AG09309 (cell line): ENCODE measurements around the gene RAB14.

Experiments
- DNase-seq: peaks from one replicate; pipeline ENCODE4 v3.0.0-alpha.2; 2010; ENCODE audit warnings: low read depth
- H3K4me3 ChIP-seq: 2 replicates; pipeline ENCODE4 v1.5.1; 2011; ENCODE audit warnings: mild to moderate bottlenecking, low read depth, low read length, moderate library complexity; ENCODE audit not compliant: control insufficient read depth
- TF ChIP-seq, protein P1 (sequence below): IDR thresholded peaks from 2 replicates; pipeline ENCODE4 v1.5.1; 2011; ENCODE audit warnings: mild to moderate bottlenecking, low read depth, low read length, inconsistent platforms; ENCODE audit not compliant: insufficient read depth, control insufficient read depth; ENCODE audit errors: missing control alignments

The RAB14 gene

DNA sequence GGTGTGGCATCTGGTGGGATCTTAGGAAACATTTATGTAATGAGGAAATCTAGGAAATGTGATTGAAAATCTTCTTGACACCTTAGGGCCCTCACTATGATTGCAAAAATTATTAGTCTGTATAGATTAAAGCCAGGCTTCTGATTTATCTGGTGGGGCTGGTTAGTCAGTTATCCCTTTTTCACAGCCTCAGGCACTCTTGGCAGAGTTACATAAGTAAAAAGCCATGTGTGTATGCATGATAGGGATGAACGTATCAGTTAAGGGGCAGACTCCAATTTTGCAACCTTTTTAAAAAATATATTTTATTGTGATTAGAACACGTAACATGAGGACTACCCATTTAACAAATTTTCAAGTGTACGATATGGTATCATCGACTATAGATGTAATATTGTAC, 30.6 kb upstream of the RAB14 start:
- TF ChIP-seq, protein P1, sequence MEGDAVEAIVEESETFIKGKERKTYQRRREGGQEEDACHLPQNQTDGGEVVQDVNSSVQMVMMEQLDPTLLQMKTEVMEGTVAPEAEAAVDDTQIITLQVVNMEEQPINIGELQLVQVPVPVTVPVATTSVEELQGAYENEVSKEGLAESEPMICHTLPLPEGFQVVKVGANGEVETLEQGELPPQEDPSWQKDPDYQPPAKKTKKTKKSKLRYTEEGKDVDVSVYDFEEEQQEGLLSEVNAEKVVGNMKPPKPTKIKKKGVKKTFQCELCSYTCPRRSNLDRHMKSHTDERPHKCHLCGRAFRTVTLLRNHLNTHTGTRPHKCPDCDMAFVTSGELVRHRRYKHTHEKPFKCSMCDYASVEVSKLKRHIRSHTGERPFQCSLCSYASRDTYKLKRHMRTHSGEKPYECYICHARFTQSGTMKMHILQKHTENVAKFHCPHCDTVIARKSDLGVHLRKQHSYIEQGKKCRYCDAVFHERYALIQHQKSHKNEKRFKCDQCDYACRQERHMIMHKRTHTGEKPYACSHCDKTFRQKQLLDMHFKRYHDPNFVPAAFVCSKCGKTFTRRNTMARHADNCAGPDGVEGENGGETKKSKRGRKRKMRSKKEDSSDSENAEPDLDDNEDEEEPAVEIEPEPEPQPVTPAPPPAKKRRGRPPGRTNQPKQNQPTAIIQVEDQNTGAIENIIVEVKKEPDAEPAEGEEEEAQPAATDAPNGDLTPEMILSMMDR = no peak
- no peak for DNase-seq
- H3K4me3 ChIP-seq = no peak overlapping the region

DNA sequence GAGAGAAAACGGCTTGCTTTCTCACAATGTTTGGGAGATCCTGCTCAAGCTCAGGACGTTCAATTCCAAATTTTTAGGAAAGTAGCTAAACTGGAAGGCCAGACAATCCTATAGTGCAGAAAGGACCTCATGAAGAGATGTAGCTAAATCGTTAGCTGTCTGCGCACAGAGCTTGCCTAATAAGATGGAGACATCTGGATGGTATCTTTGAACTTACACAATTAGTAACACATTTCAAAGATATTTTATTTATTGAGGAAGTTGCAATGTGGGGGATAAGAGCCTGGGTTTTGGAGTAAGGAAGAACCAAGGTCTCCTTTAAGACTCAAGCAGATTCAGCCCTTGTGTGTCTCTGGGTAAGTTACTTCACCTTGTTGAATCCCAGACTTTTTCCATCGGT, 28.6 kb upstream of the RAB14 start:
- DNase-seq = no peak
- no peak overlapping the region for H3K4me3 ChIP-seq
- TF ChIP-seq, protein P1 = no peak

DNA sequence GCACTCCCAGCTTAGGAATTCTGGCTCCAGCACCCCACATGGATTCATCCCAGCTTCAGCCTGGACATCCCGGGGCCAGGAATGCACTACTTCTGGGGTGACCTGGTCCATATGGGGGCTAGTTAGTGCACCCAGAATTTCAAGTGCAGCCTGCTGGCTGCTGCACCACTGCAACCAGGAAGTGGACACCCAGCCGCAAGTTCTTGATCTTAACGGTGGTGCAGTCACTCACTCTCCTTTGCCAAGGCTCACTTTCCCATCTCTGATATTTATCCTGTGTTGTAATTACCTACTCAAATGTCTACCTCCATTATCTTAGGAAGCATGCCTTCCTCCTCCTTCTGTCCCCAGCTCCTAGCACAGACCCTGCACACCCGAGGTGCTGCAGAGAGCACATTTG, 26.2 kb upstream of the RAB14 start:
- H3K4me3 ChIP-seq = no peak overlapping the region
- no peak for DNase-seq
- TF ChIP-seq, protein P1 = no peak

DNA sequence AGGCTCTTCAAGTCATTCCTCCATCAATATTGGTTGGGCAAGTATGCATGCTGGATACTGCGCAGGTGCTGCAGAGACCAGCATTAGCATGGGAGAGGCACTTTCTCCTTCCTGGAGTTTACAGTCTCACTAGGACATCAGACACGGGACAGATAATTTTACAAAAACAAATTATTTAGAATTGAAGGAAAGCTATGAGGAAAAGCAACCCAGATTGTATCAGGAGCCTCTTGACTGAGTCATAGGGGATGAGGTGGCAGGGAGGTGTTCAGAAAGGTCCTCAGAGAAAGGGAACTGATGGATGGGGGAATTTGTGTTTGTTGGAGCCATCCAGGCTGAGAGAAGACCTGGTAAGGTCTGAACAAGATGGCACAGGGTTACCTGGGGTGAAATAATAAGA, 24.5 kb upstream of the RAB14 start:
- DNase-seq = no peak
- no peak overlapping the region for H3K4me3 ChIP-seq
- TF ChIP-seq, protein P1 = no peak

DNA sequence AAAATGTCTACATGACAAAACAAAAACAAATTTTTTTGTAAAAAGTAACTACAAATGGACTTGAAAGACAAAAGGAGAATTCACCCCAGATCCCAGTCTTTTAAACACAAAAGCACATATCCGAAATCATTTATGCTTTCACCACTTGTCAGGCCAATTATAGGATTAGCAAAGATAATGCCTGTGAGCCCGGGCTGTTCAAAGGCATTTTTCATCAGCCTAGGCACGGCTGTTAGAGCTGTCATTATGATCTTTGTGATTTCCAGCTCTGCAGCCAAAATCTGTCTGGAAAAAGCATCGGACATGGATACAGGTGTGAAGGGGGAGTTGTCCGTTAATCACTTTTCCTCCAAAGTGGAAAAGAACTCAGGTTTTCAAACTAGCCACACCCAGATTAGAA, 23.6 kb upstream of the RAB14 start:
- TF ChIP-seq, protein P1 = no peak
- DNase-seq = no peak
- H3K4me3 ChIP-seq = no peak overlapping the region

DNA sequence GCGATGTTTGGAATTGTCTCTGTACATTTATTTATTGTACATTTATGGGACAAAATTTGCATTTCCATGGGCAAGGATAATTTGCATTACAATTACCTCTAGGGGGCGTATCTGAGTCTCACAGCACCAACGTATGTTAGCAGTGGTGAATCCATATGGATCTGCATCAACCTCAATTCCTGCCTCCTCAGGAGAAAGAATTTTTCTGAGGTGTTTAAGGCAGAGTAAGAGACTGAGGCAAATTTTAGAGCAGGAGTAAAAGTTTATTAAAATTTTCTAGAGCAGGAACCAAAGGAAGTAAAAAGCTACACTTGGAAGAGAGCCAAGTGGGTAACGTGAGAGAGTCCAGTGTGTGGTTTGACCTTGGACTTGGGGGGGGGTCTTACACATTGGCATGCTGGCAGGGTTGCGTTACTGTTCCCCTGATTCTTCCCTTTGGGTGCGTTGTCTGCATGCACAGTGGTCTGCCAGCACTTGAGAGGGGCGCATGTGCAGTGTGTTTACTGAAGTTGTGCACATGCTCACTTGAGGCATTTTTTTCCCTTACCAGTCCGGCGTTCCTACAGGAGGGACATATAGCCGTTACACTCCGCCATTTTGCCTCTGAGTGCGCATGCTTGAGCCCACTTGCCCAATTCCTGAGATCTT, 21.0 kb upstream of the RAB14 start:
- TF ChIP-seq, protein P1 = peak; percentile 71
- DNase-seq = no peak

DNA sequence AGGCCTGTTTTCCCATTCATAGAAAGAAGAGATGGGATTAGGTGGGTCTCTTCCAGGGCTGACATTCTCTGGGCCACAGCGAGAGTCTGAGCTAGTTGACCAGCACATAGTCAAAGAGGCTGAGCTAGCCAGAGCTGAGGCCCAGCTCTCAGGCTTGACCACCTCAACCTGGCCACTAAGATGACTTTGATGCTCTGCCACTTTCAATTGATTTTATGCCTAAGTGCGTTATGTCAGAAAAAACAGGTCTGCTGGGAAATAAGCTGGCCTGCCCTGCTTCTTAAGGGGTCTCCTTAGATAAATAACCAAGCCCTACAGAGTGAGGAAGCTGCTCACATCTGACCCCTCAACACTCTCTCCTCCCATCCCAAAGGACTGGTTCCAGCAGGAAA, 20.0 kb upstream of the RAB14 start:
- no peak for DNase-seq
- no peak overlapping the region for H3K4me3 ChIP-seq
- TF ChIP-seq, protein P1 = no peak

More for the DNA sequence above, 21.0 kb upstream of the RAB14 start:
- H3K4me3 ChIP-seq = no peak overlapping the region
